NK-92 (cell line): Measurements from ENCODE around the gene PDE6G.

ENCODE experiments used
- DNase-seq: peaks from one replicate; lab custom pipeline; 2025; ENCODE audit not compliant: unreplicated experiment; lab: John Stamatoyannopoulos, UW

The PDE6G gene

DNA sequence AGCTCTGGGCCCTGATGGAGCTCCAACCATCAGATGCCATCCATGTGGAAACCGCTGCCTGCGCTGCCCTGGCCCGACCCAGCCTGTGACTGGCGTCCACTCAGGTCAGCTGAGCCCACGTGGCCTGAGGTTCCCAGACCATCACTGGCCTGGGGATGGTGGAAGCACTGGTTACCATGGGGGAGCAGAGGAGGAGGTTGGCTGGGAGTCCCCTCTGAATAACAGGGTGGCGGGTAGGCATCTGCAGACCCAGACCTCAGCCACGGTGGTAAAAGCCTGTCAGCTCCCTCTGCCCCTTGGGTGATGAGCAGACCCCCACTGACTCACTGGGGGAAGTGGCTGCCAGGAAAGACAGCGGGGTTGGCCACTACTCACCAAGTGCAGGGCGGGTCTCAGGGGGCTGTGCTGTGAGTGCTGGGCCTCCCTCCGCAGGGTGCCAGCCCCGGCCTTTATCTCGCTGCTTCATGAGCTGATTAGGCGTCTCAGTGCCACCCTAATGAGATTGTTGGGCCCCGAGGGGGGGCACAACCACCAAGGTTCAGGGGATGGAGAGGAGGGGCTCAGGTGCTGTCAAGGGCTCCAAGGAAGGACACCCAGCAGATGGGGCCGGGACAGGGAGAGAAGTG, at the start of gene PDE6G:
Gene PDE6G, minus strand, starts transcription at position 425 of the 626 bp plus-strand sequence. CDS start 3,237 bp downstream, outside the sequence.
- no peak for DNase-seq

GRCh38 chr17:81705518-81706231, 49.3 kb upstream of the PDE6G start:
- DNase-seq: no peak

DNA sequence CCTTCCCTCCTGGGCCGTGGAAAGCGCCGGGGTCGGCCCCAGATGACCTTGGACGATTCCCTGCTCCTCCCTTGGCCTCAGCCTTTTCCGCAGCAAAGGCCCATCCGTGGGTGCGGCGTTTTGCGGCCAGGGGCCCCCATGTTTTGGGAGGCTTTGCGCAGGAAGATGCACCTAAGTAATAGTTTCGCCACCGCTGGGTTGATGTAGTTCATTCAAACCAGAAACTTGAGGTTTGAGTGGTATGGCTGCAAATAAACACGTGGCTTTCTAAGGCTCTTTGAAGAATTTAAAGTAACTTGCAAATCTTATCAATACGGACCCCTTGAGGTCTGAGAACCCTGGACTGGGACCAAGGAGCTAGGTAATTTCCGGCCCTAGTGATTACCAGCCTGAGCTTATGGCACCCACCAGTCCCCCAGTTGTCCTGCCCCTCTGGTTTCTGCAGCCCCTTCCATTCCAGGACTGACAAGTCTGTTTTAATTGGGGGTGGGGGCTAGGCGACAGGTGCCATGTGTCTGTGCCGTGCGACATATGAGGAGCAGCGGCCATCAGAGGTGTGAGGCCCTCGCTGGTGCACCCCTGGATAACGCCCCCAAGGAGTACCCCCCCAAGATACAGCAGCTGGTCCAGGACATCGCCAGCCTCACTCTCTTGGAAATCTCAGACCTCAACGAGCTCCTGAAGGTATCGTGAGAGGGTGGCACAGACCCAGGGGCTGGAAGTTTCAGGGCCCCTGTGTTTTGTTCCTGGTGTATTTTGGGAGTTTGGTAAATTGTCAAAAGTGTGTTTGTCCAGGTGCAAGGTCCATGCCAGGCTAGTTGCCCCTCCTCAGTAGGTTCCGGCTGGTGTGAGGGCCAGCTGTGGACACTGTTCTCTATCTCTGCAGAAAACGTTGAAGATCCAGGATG, 47.7 kb upstream of the PDE6G start:
- DNase-seq: no peak

- peak; percentile 18 for DNase-seq
Measured at GRCh38 chr17:81702934-81703746, 46.8 kb upstream of the PDE6G start, which contains the start of gene MRPL12. Gene MRPL12 (plus strand): TSS chr17:81703367. CDS start chr17:81703502, 135 bp downstream.

DNA sequence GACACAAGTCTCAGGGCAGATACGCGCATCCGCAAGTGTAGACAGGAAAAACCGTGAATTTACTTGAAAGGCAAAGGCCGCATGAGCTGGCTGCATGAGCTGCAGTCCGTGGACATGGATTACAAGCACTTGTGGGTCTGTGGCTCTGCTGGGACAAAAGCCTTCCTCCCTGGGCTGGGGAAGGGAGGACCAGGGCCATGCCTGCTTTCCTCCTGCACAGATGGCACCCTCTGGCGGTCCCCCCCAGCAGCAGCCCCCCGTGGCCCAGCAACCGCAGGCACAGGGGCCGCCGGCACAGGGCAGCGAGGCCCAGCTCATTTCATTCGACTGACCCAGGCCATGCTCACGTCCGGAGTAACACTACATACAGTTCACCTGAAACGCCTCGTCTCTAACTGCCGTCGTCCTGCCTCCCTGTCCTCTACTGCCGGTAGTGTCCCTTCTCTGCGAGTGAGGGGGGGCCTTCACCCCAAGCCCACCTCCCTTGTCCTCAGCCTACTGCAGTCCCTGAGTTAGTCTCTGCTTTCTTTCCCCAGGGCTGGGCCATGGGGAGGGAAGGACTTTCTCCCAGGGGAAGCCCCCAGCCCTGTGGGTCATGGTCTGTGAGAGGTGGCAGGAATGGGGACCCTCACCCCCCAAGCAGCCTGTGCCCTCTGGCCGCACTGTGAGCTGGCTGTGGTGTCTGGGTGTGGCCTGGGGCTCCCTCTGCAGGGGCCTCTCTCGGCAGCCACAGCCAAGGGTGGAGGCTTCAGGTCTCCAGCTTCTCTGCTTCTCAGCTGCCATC, 45.1 kb upstream of the PDE6G start:
- no peak for DNase-seq

DNA sequence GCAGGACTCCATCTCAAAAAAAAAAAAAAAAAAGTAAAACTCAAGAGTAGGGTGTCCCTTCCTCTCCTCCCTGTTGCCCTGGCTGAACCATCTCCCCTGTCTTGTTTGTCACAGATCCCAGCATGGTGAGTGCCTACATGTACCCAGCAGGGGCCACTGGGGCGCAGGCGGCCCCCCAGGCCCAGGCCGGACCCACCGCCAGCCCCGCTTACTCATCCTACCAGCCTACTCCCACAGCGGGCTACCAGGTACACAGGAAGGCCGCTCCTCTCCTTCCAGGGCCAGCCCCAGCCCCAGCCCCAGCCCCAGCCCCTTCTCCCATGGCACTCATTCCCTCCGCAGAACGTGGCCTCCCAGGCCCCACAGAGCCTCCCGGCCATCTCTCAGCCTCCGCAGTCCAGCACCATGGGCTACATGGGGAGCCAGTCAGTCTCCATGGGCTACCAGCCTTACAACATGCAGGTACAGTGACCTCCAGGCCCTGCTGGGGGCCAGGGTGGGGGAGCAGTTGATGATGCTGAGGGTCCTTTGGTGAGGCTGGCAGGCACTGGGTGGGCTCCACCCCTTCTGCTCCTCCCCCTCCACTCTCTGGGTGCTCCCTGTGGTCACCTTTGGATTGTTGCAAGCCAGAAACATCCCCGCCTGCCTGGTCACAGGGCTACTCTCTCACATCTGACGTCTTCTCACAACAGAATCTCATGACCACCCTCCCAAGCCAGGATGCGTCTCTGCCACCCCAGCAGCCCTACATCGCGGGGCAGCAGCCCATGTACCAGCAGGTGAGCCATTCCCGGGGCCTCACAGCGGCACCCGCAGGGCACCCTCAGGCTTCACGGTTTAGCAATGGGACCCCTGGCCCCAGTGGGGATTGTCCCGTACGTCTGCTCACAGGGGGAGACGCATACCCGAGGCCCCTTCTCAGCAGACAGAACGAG, 44.3 kb upstream of the PDE6G start:
- no peak for DNase-seq

DNA sequence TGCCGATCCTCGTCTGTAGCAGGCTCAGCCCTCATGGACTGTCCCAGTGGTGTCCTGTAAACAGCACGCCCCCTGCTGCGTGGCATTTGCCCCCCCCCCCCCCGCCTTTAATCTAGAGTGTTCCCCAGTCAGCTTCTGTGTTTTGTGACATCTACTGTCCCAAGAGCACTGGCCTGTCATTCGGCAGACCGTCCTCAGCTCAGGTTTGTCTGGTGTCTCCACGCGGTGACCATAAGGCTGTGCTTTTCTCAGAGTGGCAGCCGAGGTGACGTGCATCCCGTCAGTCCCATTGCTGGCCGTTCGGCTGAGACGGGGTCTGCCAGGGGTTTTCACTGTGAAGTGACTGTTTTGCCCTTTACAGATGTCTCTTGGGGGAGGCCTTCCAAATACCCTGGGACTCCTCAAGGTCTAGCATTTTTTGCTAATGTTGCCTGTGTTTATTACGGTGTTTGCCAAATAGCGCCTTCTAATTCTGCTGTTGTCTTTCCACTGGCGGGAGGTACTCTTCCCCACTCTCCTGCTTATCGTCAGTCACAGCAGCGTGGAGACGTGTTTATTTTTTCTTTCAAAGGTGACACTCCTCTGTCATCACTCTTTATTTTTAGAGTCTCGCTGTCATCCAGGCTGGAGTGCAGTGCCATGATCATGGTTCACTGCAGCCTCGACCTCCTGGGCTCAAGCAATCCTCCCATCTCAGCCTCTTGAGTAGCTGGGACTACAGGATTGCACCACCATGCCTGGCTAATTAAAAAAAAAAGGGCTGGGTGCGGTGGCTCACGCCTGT, 41.1 kb upstream of the PDE6G start:
- DNase-seq: no peak

GRCh38 chr17:81696218-81696941, 40.0 kb upstream of the PDE6G start:
- no peak for DNase-seq

DNA sequence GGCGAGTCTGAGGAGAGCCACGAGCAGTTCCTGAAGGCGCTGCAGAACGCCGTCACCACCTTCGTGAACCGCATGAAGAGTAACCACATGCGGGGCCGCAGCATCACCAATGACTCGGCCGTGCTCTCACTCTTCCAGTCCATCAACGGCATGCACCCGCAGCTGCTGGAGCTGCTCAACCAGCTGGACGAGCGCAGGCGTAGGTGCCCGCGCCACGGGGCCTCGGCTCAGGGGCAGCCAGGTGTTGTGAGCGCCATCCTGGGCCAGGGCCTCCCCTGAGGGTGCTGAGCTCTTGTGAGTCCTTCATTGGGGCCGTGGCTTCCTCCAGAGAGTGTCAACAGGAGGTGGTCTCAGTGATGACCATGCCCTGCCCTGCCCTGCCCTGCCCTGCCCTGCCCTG, 39.5 kb upstream of the PDE6G start:
- DNase-seq: no peak

GRCh38 chr17:81695211-81695610, 38.9 kb upstream of the PDE6G start:
- DNase-seq: no peak

GRCh38 chr17:81694810-81695209, 38.5 kb upstream of the PDE6G start:
- no peak for DNase-seq

GRCh38 chr17:81693509-81694210, 37.3 kb upstream of the PDE6G start:
- DNase-seq: no peak

DNA sequence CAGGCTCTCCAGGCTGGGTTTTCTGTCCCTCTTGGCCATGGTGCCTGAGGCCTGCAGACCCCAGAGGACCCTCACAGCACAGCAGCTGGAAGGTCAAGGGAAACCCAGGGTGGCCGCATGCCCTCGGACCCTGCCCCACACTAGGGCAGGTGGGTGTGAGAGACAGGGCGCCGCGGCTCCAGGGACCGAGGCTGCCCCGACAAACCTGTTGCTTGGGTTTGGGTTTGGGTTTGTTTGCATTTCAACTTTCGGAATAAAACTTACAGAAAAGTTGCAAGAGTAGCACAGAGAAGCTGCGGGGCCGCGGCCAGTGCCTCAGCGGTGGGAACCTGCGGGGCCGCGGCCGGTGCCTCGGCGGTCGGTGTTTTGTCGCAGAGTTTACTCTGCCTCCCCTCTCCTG, 35.3 kb upstream of the PDE6G start:
- DNase-seq: no peak

- DNase-seq: no peak
Measured at GRCh38 chr17:81691196-81691595, 34.9 kb upstream of the PDE6G start.

DNA sequence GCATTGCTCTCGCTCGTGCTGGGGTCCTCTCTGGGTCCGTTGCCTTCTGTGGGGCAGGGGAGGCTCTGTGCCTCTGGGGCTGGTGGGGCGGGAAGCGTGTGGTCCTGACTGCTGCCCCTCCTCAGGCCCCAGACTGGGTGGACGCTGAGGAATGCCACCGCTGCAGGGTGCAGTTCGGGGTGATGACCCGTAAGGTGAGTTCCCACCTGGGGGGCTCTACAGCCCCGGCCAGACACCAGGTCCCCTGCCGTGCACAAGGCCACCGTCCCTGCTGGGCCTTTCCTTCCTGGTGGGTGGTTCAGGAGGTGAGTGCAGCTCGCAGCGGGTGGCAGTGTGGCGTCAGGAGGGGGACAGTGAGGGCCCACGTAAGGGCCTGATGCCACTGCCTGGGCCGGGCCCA, 34.2 kb upstream of the PDE6G start:
- no peak for DNase-seq

DNA sequence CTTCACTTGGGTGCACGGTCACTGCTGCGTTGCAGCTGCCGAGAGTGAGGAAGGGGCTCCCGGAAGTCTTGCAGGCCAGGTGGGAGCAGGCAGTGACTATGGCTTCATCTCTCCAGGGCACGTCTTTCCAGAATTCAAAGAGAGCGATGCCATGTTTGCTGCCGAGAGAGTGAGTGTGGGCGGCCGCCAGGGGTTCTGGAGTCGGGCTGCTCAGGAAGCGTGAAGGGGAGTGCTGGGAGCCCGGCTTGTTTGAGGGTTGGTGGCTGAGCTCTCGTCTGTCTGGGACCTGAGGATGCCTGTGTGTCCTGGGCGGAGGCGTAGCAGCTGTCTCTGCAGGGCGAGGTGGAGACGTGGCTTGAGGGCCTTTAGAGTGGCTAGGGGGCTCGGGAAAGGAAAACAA, 33.7 kb upstream of the PDE6G start:
- DNase-seq: no peak

- no peak for DNase-seq
Measured at GRCh38 chr17:81688616-81689015, 32.3 kb upstream of the PDE6G start.
